H4 (cell line): ENCODE results near the gene NEDD4L. TPM values are rescaled to one million over a fixed set of nuclear protein-coding genes. Genes with fewer than 3 reads are reported as not detected.
"Not testable (repeated sequence)": the region's sequence is repeated elsewhere in the genome, so short reads cannot be mapped to it uniquely, and the experiment has no call there.

Experiments used
- DNase-seq: peaks from one replicate; pipeline ENCODE4 v3.0.0-alpha.2; 2015; ENCODE audit warnings: low spot score
- total RNA-seq: library from RNA; depleted of rRNA; stranded (reverse); fragments of >200 nt; shearing (Covaris generic); gene quantifications from 2 replicates; pipeline ENCODE4 v1.2.3, GENCODE V29; 2014; rRNA removed

NEDD4L gene
- total RNA-seq = 17.1 and 20.4 TPM in 2 replicates

GRCh38 chr18:58043491-58044369 lies at the start of gene NEDD4L:
TSS of gene NEDD4L (plus strand) at chr18:58044226. CDS start at chr18:58044661, 435 bp downstream.
- peak; percentile 77 for DNase-seq

GRCh38 chr18:57995331-57995730 lies 48.7 kb upstream of the NEDD4L start:
- DNase-seq = no peak

- not testable (repeated sequence) for DNase-seq
Measured at GRCh38 chr18:57996894-57997293, 47.1 kb upstream of the NEDD4L start.

DNA sequence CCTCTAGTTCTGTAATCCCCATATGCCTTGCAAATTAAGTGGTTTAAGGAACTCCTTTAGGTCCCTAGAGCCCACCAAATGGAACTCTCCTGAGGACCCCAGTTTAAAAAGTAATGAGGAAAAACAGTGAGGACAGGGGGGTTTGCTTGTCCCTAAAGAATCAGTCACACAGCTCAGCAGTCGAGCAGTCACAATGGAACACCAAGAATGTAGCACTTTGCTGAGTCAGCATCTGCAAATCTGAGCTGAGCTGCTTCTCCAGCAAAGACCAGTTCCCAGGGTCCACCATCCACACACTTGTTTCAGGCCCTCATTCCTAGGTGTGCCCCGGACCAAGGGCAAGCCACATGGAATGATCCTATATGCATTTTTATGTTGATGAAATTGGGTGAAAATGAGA lies 46.2 kb upstream of the NEDD4L start:
- no peak for DNase-seq

GRCh38 chr18:57998461-57998860 lies 45.6 kb upstream of the NEDD4L start:
- no peak for DNase-seq

GRCh38 chr18:58004317-58004716 lies 39.7 kb upstream of the NEDD4L start:
- peak; percentile 53 for DNase-seq

DNA sequence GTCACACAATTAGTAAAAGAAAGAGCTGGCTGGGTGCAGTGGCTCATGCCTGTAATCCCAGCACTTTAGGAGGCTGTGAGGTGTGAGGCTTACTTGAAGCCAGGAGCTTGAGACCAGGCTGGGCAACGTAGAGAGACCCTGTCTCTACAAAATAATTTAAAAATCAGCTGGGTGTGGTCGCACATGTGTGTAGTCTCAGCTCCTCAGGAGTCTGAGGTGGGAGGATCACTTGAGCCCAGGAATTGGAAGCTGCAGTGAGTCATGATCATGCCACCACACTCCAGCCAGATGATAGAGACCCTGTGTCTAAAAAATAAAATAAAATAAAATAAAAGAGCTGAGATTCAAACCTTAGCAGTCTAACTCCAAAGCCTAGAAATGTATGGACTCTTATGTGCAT lies 39.0 kb upstream of the NEDD4L start:
- peak; percentile 11 for DNase-seq

- no peak for DNase-seq
Measured at GRCh38 chr18:58005885-58006523, 38.0 kb upstream of the NEDD4L start.

DNA sequence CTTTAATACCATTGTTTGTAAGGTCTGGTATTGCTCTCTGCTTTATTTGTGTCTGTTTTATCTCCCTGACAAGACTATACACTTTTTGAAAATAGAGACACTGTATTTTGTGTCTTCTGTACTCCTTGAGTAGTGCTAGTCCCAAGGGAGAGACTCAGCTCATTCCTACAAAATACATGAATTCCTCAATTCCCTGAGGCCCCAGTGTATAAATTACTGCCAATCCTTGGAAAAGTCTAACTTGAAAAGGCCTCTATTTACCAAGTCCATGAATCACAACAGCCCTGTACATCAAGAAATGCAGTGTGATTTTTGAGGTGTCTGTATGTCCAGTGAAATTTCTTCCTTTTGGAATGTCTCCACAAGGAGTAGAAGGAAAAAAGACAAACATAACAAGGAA lies 34.9 kb upstream of the NEDD4L start:
- DNase-seq = no peak

GRCh38 chr18:58010265-58010664 lies 33.8 kb upstream of the NEDD4L start:
- no peak for DNase-seq

DNA sequence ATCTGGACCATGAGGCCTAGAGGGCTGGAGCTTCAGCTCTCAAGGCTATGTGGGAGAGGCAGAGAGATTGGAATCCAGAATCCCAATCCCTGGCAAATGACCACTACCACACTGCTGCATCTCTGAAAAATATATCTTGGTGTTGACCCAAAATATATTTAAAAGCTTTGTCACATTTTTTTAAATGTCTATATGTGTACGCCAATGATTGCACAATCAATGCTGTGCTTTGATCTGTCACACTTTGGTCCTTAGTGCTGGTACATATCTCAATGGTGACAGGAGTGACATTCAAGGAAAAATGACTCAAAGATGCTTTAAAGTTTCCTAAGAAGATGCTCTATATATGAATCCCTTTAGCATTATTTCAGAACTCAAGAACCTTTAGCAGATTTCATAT lies 31.7 kb upstream of the NEDD4L start:
- DNase-seq = no peak

GRCh38 chr18:58013241-58014211 lies 30.5 kb upstream of the NEDD4L start:
- no peak for DNase-seq

- no peak for DNase-seq
Measured at GRCh38 chr18:58015065-58015780, 28.8 kb upstream of the NEDD4L start.

DNA sequence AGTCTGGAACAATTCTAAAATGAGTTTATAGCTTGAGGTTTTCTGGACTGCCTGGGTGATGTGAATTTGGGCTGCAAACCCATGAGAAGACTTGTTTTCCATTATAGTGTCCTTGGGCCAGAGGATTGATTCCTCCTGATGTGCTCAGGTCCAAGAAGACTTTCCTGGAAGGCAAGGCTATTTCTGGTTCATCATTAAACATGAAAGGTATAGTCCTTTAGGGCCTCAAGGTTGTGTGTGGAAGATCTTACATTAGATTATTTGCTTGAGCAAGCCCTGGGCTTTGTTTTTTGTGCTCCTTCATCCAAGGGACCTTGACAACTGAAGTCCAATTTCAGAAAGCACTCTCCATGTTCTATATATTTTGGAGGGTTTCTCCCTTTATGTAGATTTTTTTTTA lies 26.8 kb upstream of the NEDD4L start:
- DNase-seq = no peak

DNA sequence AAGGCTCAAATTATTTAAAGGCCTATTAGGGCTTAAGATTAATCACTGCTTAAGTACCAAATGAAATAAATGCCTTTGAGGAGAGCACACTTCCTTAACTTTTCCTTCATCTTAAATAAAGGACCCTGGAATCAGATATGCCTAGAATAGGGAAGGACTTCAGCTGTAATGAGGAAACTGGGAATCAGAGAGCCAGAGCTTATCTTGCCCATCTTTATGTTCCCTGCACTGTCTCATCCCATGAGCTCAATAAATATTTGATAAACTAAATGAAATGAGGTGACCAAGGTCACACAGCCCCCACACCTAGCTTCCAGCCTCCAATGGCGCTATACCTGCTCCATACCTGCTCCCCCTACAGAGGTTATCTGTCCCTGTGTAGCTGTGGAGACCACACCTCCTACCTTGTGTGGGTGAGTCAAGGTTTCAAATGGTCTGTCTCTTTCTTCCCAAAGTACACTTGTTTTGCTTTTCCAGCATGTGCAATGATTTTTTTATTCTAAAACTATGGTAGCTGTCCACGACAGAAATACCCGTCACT lies 23.4 kb upstream of the NEDD4L start:
- no peak for DNase-seq

DNA sequence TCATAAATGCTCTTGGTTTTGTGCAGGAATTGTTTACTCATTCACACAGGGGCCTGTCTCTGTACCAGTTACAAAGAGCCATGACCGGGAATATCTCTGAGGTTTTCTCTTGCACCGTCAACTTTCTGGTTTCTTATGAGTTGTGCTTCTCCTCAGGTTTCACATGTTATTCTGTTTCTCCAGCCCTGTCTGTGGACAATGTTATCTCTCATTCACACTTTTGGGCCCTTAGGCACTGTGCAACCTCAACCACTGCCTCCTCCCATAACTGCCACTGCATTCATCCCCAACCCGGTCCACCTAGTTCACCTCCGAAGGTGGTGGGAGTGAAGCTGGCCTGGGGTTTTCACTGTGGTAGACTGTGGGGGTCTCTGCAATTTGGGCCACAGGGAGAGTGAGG lies 22.5 kb upstream of the NEDD4L start:
- DNase-seq = no peak

DNA sequence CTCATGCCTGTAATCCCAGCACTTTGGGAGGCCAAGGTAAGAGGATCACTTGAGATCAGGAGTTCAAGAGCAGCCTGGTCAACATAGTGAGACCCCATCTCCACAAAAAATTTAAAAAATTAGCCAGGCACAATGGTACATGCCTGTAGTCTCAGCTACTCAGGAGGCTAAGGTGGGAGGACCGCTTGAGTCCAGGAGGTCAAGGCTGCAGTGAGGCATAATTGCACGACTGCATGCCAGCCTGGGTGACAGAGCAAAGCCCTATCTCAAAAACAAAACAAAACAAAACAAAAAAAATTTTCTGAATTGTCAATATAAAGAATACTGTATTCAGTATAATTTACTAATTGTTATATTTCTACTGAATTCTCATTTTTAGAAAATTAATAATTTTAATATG lies 20.9 kb upstream of the NEDD4L start:
- DNase-seq = no peak

DNA sequence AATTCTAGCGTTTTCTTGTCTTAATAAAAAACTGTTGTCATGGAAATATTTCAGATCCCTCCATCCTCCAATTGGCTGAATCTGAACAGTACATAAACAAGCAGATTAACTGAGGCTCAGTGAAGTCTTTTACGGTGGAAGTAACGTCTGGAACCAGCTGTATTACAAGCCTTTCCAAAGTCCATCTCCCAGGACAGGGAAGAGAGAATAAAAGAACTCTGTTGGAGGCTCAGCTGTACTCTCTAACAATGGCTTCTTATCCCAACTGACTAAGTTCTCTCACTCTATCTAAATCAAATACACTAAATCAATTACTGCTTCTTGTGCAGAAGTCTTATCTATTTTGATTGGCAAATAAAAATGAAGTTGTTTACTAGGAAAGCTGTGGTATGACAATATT lies 19.9 kb upstream of the NEDD4L start:
- DNase-seq = no peak

- no peak for DNase-seq
Measured at GRCh38 chr18:58025205-58025604, 18.8 kb upstream of the NEDD4L start.

- no peak for DNase-seq
Measured at GRCh38 chr18:58025733-58026132, 18.3 kb upstream of the NEDD4L start.

DNA sequence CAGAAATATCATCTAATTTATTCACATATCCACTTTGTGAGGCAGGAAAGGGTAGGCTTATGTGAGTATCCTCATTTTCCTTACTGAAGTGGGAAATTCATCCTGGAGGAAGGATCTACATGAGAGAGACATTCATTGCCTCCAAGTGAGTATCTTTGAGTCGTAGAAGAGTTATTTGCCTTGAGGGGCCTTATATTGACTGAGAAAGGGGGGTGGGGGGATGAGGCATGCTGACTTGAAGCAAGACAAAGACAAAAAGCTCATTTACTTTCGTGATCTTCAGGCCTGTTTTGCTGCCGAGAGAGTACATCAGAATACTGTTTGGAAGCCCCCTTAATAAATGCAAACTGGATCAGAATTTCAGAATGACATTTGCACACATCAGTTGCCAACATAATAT lies 17.6 kb upstream of the NEDD4L start:
- DNase-seq = no peak
